Endometrial microvascular endothelial cells (primary cell): ENCODE results near the gene GZMM. TPM values are rescaled to one million over a fixed set of nuclear protein-coding genes. Genes with fewer than 3 reads are reported as not detected.

Source experiments
- in situ Hi-C: cut with HindIII; loops from 2 replicates; pipeline ENCODE4 v1.10.0; 2017; ENCODE audit warnings: low sequenced_read_pairs, low pct_unique_long_range_greater_than_20kb; ENCODE audit errors: inconsistent ontology term
- total RNA-seq: library from RNA; depleted of rRNA; stranded (reverse); fragments of >200 nt; gene quantifications from one replicate; pipeline ENCODE4 v1.2.3, GENCODE V29; 2015; ENCODE audit errors: inconsistent ontology term

GZMM gene
- total RNA-seq, 1 donor from 2014 or later, result not detected

DNA sequence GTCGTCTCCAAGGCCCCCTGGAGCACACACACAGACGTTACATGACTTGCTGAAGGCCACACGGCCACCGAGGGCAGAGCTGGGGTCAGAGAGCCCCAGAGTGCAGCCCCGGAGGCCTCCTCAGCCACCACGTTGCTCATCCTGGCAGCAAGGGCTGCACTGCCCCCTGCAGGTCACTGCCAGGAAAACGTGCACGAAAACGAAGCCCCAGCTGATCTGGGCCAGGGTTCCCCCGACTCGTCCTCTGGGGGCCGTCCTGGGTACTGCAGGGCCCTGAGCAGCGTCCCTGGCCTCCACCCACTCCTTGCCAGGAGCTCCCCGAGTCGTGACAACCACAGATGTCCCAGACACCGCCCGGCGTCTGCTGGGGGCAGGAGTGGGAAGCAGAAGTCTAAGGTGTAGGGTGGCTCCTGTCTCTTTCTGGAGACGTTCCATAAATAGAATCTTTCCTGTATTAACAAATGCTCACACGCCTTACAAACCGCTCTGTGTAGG lies 33.2 kb upstream of the GZMM start:
- in situ Hi-C loops, result no loop called here

DNA sequence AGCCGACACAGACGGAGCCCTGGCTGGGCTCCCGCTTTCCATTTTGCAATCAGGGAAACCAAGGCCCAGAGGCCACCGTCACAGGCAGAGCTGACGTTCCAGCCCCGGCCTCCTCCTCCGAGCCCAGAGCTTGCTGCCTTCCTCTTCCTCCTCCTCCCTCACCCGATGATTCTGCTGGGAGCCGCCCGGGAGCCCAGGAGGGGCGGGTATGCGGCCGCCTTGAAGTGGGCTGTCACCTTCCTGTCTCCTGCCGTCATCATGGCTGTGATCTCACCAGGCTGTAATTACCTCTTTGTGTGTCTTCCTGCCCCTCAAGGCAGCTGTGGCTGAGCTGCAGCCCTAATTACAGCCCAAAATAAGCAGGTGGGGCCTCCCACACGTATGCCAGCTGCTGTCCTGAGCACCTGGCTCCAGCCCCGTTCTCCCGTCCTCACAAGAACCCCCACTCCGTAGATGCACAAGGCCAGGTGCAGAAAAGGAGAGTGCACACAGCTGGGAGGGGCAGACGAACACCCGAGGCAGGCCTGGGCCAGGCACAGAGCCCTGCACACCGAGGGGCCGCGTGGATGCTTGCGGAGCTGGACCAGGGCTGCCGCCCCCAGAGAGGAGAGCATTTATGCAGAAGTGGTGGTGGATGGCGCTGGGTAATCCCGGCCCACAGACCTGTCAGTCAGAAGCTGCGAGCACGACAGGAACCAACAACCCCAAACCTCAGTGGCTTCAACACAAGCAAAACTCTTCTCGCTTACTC lies 32.6 kb upstream of the GZMM start:
- in situ Hi-C loops, result no loop called here

DNA sequence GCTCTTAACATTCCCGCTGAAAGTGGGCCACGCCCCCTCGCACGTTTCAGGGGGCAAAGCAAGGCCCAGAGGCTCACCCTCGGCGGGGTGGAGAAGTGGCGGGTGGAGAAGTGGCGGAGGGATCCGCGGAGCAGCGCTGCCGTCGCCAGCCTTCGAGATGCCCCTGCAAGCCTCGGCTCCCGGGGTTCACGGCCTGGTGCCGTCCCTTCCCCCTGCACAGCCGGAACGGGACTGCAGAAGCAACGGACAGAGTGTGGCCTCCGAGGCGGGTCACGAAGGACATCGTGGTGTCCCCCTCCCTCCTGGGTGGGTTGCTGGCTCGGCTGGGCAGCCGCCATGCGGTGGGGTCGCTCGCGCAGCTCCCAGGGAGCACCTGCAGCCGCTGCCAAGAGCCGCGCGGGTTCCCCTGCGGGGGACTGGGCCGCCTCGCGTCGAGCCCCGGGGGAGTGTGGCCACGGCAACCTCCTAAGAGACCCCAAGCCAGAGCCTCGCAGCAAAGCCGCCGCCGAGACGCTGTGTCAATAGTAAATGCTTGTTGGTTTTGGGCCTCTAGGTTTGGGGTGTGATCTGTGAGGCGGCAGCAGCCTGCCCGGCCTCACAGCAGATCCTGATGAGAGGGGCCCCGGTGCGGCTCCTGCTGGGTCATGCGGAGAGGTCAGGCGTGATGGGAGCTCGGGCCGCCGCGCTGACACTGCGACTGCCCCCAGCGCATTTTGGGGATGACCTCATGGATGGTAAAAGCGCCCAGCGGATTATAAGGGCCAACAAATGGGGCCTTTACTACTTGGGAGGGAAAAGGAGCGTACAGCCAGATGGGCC lies 31.1 kb upstream of the GZMM start:
- in situ Hi-C loops, result no loop called here

DNA sequence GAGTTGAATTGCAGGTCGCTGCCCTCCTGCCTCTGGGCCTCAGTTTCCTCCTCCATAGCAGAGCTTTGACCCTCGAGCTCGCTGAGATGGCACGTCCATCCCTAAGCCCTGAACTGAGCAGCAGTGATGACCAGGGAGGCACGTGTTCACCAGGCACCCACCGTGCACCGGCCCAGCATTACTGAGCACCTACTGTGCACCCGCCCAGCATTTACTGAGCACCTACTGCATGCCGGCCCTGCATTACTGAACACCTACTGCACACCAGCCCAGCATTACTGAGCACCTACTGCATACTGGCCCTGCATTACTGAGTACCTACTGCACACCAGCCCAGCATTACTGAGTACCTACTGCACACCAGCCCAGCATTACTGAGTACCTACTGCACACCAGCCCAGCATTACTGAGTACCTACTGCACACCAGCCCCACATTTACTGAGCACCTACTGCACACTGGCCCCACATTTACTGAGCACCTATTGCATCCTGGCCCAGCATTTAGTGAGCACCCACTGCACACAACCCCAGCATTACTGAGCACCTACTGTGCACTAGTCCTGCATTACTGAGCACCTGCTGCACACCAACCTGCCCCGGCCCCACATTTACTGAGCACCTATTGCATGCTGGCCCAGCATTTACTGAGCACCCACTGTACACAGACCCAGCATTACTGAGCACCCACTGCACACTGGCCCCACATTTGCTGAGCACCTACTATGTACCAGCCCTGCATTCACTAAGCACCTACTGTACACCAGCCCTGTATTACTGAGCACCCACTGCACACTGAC lies 30.3 kb upstream of the GZMM start:
- in situ Hi-C loops, result no loop called here

DNA sequence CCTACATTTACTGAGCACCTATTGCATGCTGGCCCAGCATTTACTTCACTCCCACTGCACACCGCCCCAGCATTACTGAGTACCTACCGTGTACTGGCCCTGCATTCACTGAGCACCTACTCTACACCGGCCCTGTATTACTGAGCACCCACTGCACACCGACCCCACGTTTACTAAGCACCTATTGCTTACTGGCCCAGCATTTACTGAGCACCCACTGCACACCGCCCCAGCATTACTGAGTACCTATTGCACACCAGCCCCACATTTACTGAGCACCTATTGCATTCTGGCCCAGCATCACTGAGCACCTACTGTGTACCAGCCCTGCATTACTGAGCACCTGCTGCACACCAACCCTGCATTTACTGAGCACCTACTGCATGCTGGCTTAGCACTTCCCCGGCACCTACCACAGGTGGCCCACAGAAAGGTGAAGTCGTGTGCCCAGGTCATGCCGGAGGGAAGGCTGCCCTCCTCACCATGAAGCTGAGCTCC lies 29.6 kb upstream of the GZMM start:
- in situ Hi-C loops, result no loop called here

DNA sequence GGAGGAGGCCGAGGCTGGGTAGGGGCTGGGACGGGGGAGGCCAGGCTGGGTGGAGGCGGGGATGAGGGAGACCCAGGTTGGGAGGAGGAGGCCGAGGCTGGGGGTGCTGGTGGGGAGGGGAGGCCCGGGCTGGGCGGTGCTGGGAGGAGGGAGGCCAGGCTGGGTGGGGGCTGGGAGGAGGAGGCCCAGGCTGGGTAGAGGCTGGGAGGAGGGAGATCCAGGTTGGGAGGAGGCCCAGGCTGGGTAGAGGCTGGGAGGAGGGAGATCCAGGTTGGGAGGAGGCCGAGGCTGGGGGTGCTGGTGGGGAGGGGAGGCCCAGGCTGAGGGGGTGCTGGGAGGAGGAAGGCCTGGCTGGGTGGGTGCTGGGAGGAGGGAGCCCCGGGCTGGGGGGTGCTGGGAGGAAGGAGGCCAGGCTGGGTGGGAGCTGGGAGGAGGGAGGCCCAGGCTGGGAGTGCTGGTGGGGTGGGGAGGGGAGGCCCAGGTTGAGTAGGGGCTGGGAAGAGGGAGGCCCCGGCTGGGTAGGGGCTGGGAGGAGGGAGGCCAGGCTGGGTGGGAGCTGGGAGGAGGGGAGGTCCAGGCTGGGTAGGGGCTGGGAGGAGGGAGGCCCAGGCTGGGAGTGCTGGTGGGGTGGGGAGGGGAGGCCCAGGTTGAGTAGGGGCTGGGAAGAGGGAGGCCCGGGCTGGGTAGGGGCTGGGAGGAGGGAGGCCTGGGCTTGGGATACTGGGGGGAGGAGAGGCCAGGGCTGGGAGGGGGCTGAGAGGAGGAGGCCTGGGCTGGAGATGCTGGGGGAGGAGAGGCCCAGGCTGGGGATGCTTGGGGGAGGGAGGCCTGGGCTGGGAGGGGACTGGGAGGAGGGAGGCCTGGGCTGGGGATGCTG lies 25.9 kb upstream of the GZMM start:
- in situ Hi-C loops, result no loop called here

DNA sequence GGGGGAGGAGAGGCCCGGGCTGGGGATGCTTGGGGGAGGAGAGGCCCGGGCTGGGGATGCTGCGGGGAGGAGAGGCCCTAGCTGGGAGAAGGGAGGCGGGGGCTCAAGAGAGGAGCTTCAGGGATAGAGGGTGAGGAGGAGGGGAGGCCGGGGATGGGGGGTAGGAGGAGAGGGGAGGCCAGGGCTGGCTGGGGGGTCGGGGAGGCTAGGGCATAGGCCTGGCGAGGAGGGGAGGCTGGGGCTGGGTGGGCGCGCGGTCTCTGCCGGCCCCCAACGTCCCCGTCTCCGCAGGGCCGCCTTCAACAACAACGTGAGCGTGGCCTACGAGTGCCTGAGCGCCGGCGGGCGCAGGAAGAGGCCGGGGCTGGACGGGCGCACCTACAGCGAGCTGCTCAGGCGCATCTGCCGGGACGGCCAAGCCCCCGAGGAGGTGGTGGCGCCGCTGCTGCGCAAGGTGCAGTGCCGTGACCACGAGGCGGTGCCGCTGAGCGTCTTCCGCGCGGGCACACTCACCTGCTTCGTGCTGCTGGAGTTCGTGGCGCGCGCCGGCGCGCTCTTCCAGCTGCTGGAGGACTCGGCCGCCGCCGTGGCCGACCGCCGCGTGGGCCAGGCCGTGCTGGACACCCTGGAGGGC lies 25.1 kb upstream of the GZMM start:
- in situ Hi-C loops, result no loop called here

DNA sequence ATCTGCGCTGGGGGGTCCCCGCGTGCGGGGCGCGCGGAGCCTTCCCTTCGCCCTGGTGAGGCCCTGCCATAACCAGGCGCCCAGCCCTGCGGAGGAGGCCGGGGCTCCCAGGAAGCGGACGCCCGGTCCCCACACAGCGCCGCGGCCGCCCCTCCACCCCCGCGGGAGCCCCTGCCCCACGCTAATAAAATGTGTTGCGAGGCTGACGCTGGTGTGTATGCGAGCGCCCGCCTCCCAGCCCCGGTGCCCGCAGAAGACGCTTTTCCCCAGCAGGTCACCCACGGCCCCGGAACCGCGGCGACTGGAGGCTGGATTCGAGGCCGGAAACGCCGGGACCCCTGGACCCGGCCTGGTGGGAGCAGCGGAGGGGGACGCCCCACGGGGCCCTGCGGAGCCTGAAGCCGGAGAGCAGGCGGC lies 24.4 kb upstream of the GZMM start:
- in situ Hi-C loops, result no loop called here

DNA sequence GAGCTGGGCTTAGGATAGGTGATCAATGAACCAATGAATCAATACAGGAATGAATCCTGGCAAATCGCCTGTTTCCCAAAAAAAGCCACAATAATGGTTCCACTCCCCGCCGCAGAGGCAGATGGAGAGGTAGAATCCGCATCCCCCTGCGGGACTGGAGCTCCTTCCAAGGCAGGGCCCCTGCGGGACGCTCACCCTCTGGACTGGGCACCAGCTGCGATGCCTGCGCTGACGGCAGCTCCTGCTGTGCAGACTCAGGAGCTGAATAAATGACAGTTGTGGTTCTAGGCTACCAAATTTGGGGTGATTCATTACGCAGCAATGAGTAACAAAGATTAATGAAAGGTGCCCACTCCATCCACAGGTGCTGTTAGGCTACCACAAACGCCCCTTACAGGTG lies 21.1 kb upstream of the GZMM start:
- in situ Hi-C loops, result no loop called here

DNA sequence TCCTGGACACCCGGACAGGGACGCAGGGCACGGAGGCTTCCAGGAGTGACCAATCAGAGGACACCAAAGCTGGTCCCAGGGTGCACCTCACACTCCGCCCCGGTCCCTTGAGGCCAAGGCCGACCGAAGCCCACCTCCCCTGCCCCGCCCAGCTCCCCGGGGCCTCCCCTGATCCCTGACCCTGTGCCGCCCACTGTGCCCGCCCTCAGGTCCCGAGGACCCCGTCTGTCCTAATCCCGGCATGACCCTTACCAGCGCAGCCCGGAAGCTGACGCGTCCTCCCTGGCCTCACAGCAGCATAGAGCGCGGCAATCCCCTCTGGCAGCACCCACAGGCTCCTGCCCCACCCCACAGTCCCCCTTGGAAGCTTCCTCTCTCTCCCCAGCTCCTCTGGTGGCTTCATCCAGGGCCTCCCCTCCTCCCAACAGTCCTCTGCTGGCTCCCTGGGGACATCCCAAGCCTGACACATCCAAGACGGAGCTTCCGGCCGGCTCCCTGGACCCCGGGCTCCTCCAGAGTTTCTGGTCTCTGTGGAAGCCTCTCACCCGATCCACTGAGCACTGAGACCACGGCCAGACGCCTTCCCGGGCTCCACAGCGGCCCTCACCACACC lies 19.7 kb upstream of the GZMM start:
- in situ Hi-C loops, result no loop called here

DNA sequence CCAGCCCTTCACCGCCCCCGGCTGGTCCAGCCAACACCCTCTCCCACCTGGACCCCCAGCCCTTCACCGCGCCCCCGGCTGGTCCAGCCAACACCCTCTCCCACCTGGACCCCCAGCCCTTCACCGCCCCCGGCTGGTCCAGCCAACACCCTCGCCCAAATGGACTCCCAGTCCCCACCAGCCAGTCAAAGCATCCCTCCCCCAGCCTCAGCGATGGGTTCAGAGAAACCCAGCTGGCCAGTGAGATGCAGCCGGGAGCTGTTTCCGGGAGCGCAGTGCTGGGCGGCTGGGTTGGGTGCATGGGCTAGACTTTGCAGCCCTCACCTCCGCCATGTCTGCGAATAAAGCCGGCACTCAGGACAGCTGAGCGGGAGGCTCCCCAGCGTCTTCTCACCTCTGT lies 18.8 kb upstream of the GZMM start:
- in situ Hi-C loops, result no loop called here

DNA sequence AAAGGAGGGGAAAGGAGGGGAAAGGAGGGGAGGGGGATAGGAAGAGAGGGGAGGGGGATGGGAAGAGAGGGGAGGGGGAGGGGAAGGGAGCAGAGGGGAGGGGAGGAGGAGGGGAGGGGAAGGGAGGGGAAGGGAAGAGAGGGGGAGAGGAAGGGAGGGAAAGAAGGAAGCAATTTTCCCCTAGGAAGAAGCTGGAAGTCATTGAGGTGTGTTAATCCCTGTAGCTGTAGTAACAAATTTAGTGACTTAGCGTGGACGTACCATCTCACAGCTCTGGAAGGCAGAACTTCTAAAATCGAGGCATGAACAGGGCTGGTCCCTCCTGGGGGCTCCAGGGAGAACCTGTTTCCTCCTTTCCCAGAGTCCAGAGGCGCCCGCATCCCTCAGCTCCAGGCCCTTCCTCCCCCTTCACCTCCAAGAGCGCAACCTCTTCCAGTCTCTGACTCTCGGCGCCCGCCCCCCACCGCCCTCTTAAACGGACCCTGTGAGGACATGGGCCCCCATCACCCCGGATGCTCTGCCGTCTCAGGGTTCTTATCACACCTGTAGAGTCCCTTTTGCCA lies 17.9 kb upstream of the GZMM start:
- in situ Hi-C loops, result no loop called here

DNA sequence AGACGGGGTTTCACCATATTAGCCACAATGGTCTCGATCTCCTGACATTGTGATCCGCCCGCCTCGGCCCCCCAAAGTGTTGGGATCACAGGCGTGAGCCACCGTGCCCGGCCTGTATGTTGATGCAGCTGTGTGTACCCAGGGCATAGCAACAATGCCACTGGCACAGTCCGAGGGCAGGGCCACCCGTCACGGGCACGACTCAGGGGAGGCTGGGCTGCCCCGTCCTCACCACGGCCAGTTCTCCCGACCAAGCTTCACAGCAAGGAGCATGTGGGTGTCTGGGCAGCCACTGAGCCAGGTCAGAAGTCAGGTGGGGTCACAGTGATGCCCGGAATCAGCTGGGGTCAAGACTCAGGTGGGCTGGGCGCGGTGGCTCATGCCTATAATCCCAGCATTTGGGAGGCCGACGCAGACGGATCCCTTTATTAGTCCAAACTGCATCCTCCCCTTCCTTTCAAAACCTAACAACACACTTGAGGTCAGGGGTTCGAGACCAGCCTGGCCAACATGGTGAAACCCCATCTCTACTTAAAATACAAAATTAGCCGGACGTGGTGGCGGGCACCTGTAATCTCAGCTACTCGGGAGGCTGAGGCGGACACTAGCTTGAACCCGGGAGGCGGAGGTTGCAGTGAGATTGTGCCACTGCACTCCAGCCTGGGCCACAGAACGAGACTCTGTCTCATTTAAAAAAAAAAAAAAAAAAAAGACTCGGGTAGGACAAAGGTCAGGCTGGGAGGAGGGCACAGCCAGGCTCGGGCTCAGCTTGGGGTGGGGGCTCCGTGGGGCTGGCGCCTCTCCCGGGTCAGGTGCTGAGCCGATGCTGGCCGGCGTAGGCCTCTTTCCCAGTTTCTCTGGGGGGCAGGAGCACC lies 13.5 kb upstream of the GZMM start:
- in situ Hi-C loops, result no loop called here

DNA sequence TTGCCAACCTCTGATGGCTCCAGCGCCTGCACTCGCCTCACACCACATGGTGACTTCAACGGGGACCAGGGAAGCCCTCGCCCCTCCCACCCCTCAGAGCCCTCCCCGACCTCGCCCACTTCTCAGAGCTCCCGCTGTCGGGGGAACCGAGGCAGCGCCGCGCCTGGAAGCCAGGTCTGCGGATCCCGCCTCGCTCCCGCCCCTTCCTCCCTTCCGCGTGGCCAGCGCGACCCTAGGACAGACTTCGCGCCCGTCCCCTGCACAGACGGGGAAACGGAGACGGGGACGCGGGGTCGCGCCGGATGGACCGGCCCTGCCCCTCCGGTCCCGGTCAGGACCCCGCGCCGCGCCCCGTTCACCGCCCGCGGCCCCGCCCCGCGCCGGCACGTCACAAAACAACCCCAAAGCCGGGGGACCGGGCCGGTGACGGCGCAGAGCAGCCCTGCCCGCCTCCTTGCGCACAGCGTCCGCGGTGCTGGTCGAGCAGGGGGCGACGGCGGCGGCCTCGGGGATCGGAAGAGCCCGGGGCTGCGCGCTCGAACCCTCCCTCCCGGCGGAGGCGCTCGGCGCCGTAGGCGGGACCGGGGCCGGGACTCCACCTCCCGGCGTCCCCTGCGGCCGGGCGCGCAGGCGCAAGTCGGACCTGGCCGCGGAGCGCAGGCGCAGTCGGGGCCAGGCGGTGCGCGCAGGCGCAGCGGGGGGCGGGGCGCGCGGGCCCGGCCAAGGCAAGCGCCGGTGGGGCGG lies 12.7 kb upstream of the GZMM start:
- in situ Hi-C loops, result no loop called here

DNA sequence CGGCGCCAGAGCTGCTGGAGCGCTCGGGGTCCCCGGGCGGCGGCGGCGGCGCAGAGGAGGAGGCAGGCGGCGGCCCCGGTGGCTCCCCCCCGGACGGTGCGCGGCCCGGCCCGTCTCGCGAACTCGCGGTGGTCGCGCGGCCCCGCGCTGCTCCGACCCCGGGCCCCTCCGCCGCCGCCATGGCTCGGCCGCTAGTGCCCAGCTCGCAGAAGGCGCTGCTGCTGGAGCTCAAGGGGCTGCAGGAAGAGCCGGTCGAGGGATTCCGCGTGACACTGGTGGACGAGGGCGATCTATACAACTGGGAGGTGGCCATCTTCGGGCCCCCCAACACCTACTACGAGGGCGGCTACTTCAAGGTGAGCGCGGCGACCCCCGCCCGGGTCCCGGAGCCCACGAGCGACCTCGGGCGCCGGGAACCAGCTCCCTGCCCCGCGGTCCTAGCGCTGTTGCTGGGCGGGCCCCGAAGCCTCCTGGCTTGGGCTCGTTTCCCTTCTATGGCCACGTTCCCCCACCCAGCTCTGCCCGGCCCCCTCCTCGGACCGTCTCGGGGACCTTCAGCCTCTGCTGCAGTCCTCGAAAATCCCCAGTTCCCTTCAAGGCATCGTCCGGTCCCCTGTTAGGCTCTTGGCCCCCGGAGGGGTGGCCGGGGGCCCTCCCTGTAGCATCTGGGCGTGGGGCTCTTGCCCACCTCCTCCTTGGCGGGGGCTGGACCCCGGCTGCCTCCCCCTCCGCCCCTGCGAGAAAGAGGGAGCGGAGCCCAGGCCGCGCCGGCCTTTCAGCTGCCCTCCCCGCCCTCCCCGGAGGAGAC lies 11.9 kb upstream of the GZMM start, which contains the start of gene CDC34:
CDC34 (plus strand) TSS at position 8 of the 808 bp plus-strand sequence; CDS start at position 180, 172 bp downstream.
- in situ Hi-C loops, result no loop called here
